HepG2 (cell line): Measurements from ENCODE around the gene PDP2. TPM values are rescaled to one million over a fixed set of nuclear protein-coding genes. Genes with fewer than 3 reads are reported as not detected.
A peak's percentile ranks its signal among the peaks of the same experiment; 100 is the strongest.

Experiments used
- DNMT1 ChIP-seq: sonication (generic); formaldehyde crosslinking; IDR thresholded peaks from 2 replicates; pipeline ENCODE4 v1.5.1; 2020; ENCODE audit warnings: mild to moderate bottlenecking, missing genetic modification reagents
- ESRRA ChIP-seq: sonication (generic); formaldehyde crosslinking; IDR thresholded peaks from 2 replicates; pipeline ENCODE4 v1.5.1; 2020; ENCODE audit warnings: mild to moderate bottlenecking, low read depth, missing genetic modification reagents
- KDM4B ChIP-seq: sonication (generic); formaldehyde crosslinking; IDR thresholded peaks from 2 replicates; pipeline ENCODE4 v1.4.0; 2020; ENCODE audit warnings: missing genetic modification reagents
- NR2C2 ChIP-seq: sonication (generic); formaldehyde crosslinking; IDR thresholded peaks from 2 replicates; pipeline ENCODE4 v1.4.0; 2020; ENCODE audit warnings: missing genetic modification reagents, mild to moderate bottlenecking, moderate library complexity, borderline replicate concordance
- PRDM10 ChIP-seq: sonication (generic); formaldehyde crosslinking; IDR thresholded peaks from 2 replicates; pipeline ENCODE4 v1.4.0; 2020; ENCODE audit warnings: low read depth, missing genetic modification reagents
- SP140L ChIP-seq: sonication (generic); formaldehyde crosslinking; IDR thresholded peaks from 2 replicates; pipeline ENCODE4 v1.4.0; 2020; ENCODE audit warnings: missing genetic modification reagents, borderline replicate concordance
- SP5 ChIP-seq: IDR thresholded peaks from 2 replicates; pipeline ENCODE4 v1.6.1; 2016; ENCODE audit warnings: low read depth, borderline replicate concordance
- SRSF1 ChIP-seq: fragments of 200-400 bp; formaldehyde crosslinking; optimal IDR thresholded peaks from 2 replicates; pipeline ENCODE3; 2017; ENCODE audit warnings: mild to moderate bottlenecking, low read depth, low read length, moderate library complexity
- STAT6 ChIP-seq: sonication (generic); formaldehyde crosslinking; IDR thresholded peaks from 2 replicates; pipeline ENCODE4 v1.4.0; 2020; ENCODE audit warnings: missing genetic modification reagents, mild to moderate bottlenecking, borderline replicate concordance
- TAF15 ChIP-seq: fragments of 200-400 bp; formaldehyde crosslinking; IDR thresholded peaks from one replicate; pipeline ENCODE4 v1.6.1; 2018; ENCODE audit warnings: mild to moderate bottlenecking, low read depth, low read length; ENCODE audit not compliant: poor library complexity, severe bottlenecking
- TARDBP ChIP-seq: sonication (generic); formaldehyde crosslinking; IDR thresholded peaks from 2 replicates; pipeline ENCODE4 v1.8.0; 2022; ENCODE audit warnings: mild to moderate bottlenecking, missing genetic modification reagents
- THAP11 ChIP-seq: IDR thresholded peaks from 2 replicates; pipeline ENCODE4 v1.6.1; 2016; ENCODE audit warnings: missing biosample characterization, missing genetic modification reagents
- XBP1 ChIP-seq: sonication (generic); formaldehyde crosslinking; IDR thresholded peaks from 2 replicates; pipeline ENCODE4 v1.5.0; 2020; ENCODE audit warnings: missing genetic modification reagents
- ZFYVE20 ChIP-seq: sonication (generic); formaldehyde crosslinking; IDR thresholded peaks from 2 replicates; pipeline ENCODE4 v1.8.0; 2023; ENCODE audit warnings: low read depth, mild to moderate bottlenecking, moderate library complexity, missing genetic modification reagents, borderline replicate concordance
- ZNF205 ChIP-seq: IDR thresholded peaks from 2 replicates; pipeline ENCODE4 v1.6.1; 2018; ENCODE audit warnings: missing biosample characterization, missing genetic modification reagents
- ZNF350 ChIP-seq: sonication (generic); formaldehyde crosslinking; IDR thresholded peaks from 2 replicates; pipeline ENCODE4 v1.4.0; 2020; ENCODE audit warnings: mild to moderate bottlenecking, low read depth, missing genetic modification reagents, borderline replicate concordance
- ZNF44 ChIP-seq: sonication (generic); formaldehyde crosslinking; IDR thresholded peaks from 2 replicates; pipeline ENCODE4 v1.5.1; 2020; ENCODE audit warnings: mild to moderate bottlenecking, missing genetic modification reagents
- ZNF556 ChIP-seq: sonication (generic); formaldehyde crosslinking; IDR thresholded peaks from 2 replicates; pipeline ENCODE4 v1.4.0; 2020; ENCODE audit warnings: mild to moderate bottlenecking, missing genetic modification reagents, borderline replicate concordance
- ZNF570 ChIP-seq: sonication (generic); formaldehyde crosslinking; IDR thresholded peaks from 2 replicates; pipeline ENCODE4 v1.4.0; 2020; ENCODE audit warnings: mild to moderate bottlenecking, missing genetic modification reagents, borderline replicate concordance
- ZNF678 ChIP-seq: sonication (generic); formaldehyde crosslinking; IDR thresholded peaks from 2 replicates; pipeline ENCODE4 v1.4.0; 2020; ENCODE audit warnings: mild to moderate bottlenecking, missing genetic modification reagents
- ZNF781 ChIP-seq: sonication (generic); formaldehyde crosslinking; IDR thresholded peaks from 2 replicates; pipeline ENCODE4 v1.5.1; 2020; ENCODE audit warnings: borderline replicate concordance, mild to moderate bottlenecking, missing genetic modification reagents; ENCODE audit errors: not compliant biosample characterization
- ZSCAN20 ChIP-seq: sonication (generic); formaldehyde crosslinking; IDR thresholded peaks from 2 replicates; pipeline ENCODE4 v1.4.0; 2020; ENCODE audit warnings: missing genetic modification reagents, mild to moderate bottlenecking, borderline replicate concordance
- polyA plus RNA-seq, 8 experiments: library from polyadenylated mRNA; depleted of rRNA in 3 of 8; stranded (reverse) in 7 of 8; unstranded in 1 of 8; fragments of >200 nt; fragmentation: Illumina TruSeq in 4 of 8; extraction: Trizol in 4 of 8; gene quantifications; 2 replicates each; pipeline versions ENCODE4 v1.2.1 to v1.2.3, GENCODE V29; 2011 to 2016; ENCODE audit warnings: low read depth in 4 of 8, missing spikeins in 1 of 8, mixed read lengths in 1 of 8; ENCODE audit not compliant: insufficient read depth in 1 of 8
- total RNA-seq, 5 experiments: library from RNA; depleted of rRNA; stranded (reverse); fragments of >200 nt; fragmentation: Illumina TruSeq; extraction: Trizol; gene quantifications; 2 replicates each; pipeline ENCODE4 v1.2.3, GENCODE V29; 2016; ENCODE audit warnings: low read depth in 1 of 5

Gene PDP2
- total and polyA plus RNA-seq, 2 of the 13 experiments (the other 11 are each of a cell fraction or from before 2014, with no cell fraction given), result 12.8 to 15.8 TPM

DNA sequence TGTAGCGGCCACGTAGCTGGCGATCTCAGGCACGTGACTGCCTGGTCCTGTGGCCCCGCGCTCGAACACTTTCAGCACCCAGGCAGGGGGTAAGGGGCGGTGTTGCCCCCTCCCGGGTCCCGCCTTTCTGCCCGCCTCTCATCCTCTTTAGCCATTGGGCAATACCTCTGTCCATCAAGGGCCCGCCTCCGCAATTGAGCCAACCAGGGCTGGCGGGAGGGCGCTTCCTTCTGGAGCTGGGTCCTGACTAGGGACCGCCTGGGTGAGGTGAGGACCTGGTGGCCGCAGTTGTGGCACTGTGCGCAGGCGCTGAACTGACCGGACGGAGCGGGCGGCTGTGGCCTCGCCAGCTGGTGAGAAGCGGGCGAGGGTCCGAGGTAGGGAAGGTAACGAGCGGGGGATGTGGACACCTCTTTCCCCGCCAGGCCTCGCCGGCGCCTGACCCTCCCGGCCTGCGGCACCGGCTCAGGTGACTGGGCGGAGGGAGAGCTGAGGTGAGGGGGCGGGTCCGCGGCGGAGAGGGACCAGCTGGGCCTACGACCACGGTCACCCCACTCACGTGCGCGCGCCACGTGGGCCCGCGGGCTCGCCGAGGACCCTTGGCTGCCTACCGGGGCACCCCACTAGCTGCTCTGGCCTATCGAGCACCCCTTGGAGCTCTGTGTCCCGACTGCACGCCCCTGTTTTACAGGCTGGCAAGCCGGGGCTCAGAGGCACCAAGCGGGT is at the start of gene PDP2 (continued):
- 0 out of 2 replicates have a peak, but pooled peaks have one; percentile 71 for TF ChIP-seq ZNF570 (CRISPR knock-in tag)
- TF ChIP-seq SRSF1, result peak; percentile 91
- TF ChIP-seq SP140L, result peak; percentile 27; the same call in 1 of the 2 replicates
- TF ChIP-seq PRDM10, result peak; percentile 85
- TF ChIP-seq ZFYVE20 (CRISPR knock-in tag), result no peak
- peak; percentile 86 for TF ChIP-seq XBP1 (CRISPR knock-in tag)
- TF ChIP-seq ZNF781, result peak; percentile 82
- peak; percentile 88; the same call in 1 of the 2 replicates for TF ChIP-seq KDM4B
- TF ChIP-seq NR2C2 (CRISPR knock-in tag), result peak; percentile 68
- TF ChIP-seq ZNF44, result no peak; the same call in none of the 2 replicates
- peak; percentile 30 for TF ChIP-seq TAF15
- peak; percentile 93 for TF ChIP-seq DNMT1 (CRISPR knock-in tag)
- peak; percentile 87 for TF ChIP-seq TARDBP (CRISPR knock-in tag)
- TF ChIP-seq ZSCAN20 (CRISPR knock-in tag), result peak; percentile 89; the same call in 1 of the 2 replicates
- peak; percentile 46; the same call in 1 of the 2 replicates for TF ChIP-seq ZNF556 (CRISPR knock-in tag)
- TF ChIP-seq THAP11 (CRISPR knock-in tag), result peak; percentile 73
- peak; percentile 98 for TF ChIP-seq ZNF350
- TF ChIP-seq ZNF205 (CRISPR knock-in tag), result peak; percentile 61; the same call in 1 of the 2 replicates
- peak; percentile 73 for TF ChIP-seq SP5
- peak; percentile 95 for TF ChIP-seq ZNF678 (CRISPR knock-in tag)
- peak; percentile 26; the same call in 1 of the 2 replicates for TF ChIP-seq STAT6 (CRISPR knock-in tag)
- TF ChIP-seq ESRRA (CRISPR knock-in tag), result peak; percentile 59
